ENCODE measurements around the gene OR4M1.

GRCh38 chr14:19754172-19754571 is 19.1 kb upstream of the OR4M1 start:
- TF ChIP-seq NFRKB (IDR thresholded peaks at IDR 0.05), result no peak
- TF ChIP-seq SUZ12 (IDR thresholded peaks at IDR 0.05), result no peak
- TF ChIP-seq BHLHE40 (IDR thresholded peaks at IDR 0.05; ENCODE audit: borderline replicate concordance), result no peak
- TF ChIP-seq ARNT (IDR thresholded peaks at IDR 0.05), result no peak
- TF ChIP-seq HDGF (IDR thresholded peaks at IDR 0.05; ENCODE audit: borderline replicate concordance), result no peak
- TF ChIP-seq L3MBTL2 (conservative IDR thresholded peaks at IDR 0.05), result no peak
